ENCODE measurements around the gene TBC1D7.

The TBC1D7 gene

GRCh38 chr6:13328076-13328874 is at the start of gene TBC1D7:
Gene TBC1D7, minus strand, starts transcription at chr6:13328537. Its CDS starts 1,639 bp downstream, at chr6:13326898.
- peak; percentile 98 for DNase-seq

GRCh38 chr6:13377054-13377758 is 48.9 kb upstream of the TBC1D7 start:
- peak; percentile 14 for DNase-seq

GRCh38 chr6:13375360-13375878 is 47.1 kb upstream of the TBC1D7 start:
- no peak for DNase-seq

GRCh38 chr6:13373919-13374318 is 45.6 kb upstream of the TBC1D7 start:
- DNase-seq: no peak

GRCh38 chr6:13373488-13373886 is 45.1 kb upstream of the TBC1D7 start:
- DNase-seq: no peak

GRCh38 chr6:13372688-13373487 is 44.6 kb upstream of the TBC1D7 start:
- DNase-seq: no peak

- no peak for DNase-seq
These were observed 43.7 kb upstream of the TBC1D7 start for GRCh38 chr6:13372076-13372475.

- DNase-seq: no peak
These were observed 43.2 kb upstream of the TBC1D7 start for GRCh38 chr6:13371421-13372072.

- DNase-seq: peak; percentile 81
These were observed 42.3 kb upstream of the TBC1D7 start for GRCh38 chr6:13370623-13371022.

GRCh38 chr6:13369591-13369990 is 41.3 kb upstream of the TBC1D7 start:
- no peak for DNase-seq

GRCh38 chr6:13368731-13369115 is 40.4 kb upstream of the TBC1D7 start:
- no peak for DNase-seq

GRCh38 chr6:13368079-13368730 is 39.9 kb upstream of the TBC1D7 start:
- DNase-seq: no peak

GRCh38 chr6:13367396-13367795 is 39.1 kb upstream of the TBC1D7 start:
- no peak for DNase-seq

- no peak for DNase-seq
These were observed 37.0 kb upstream of the TBC1D7 start for GRCh38 chr6:13365320-13365719.

- no peak for DNase-seq
These were observed 36.5 kb upstream of the TBC1D7 start for GRCh38 chr6:13364842-13365241.

- peak; percentile 87 for DNase-seq
These were observed 34.1 kb upstream of the TBC1D7 start for GRCh38 chr6:13362412-13362811.

GRCh38 chr6:13360671-13361540 is 32.6 kb upstream of the TBC1D7 start:
- DNase-seq: no peak

GRCh38 chr6:13359287-13359686 is 30.9 kb upstream of the TBC1D7 start:
- no peak for DNase-seq

- DNase-seq: no peak
These were observed 30.2 kb upstream of the TBC1D7 start for GRCh38 chr6:13358511-13358910.

- no peak for DNase-seq
These were observed 29.3 kb upstream of the TBC1D7 start for GRCh38 chr6:13357551-13358075.
